ENCODE measurements around the gene FRMD4A.
"Not testable (repeated sequence)": the region's sequence is repeated elsewhere in the genome, so short reads cannot be mapped to it uniquely, and the experiment has no call there.

FRMD4A gene

DNA sequence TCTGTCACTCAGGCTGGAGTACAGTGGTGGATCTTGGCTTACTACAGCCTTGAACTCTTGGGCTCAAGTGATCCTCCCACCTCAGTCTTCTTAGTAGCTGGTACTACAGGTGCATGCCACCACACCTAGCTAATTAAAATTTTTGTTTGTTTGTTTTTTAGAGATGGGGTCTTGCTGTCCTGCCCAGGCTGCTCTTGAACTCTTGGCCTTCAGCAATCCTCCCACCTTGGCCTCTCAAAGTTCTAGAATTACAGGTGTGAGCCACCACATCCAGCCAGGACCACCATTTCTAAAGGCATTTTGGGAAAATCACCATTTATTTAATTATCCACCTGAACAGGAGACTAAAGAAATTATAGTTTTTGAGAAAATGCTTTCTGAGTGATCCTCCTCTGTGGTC is 491.7 kb downstream of the FRMD4A start:
- TF ChIP-seq, protein P1, sequence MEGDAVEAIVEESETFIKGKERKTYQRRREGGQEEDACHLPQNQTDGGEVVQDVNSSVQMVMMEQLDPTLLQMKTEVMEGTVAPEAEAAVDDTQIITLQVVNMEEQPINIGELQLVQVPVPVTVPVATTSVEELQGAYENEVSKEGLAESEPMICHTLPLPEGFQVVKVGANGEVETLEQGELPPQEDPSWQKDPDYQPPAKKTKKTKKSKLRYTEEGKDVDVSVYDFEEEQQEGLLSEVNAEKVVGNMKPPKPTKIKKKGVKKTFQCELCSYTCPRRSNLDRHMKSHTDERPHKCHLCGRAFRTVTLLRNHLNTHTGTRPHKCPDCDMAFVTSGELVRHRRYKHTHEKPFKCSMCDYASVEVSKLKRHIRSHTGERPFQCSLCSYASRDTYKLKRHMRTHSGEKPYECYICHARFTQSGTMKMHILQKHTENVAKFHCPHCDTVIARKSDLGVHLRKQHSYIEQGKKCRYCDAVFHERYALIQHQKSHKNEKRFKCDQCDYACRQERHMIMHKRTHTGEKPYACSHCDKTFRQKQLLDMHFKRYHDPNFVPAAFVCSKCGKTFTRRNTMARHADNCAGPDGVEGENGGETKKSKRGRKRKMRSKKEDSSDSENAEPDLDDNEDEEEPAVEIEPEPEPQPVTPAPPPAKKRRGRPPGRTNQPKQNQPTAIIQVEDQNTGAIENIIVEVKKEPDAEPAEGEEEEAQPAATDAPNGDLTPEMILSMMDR (IDR thresholded peaks at IDR 0.05; ENCODE audit: low read depth, low read length, missing control alignments), result no peak
- Histone ChIP-seq H3K27ac (peak overlapping the region; percentile 93), H3K27me3 (replicated peaks) (no peaks in the 10 kb centered on the region), H3K36me3 (replicated peaks) (no peaks in the 10 kb centered on the region), H3K4me3 (ENCODE audit: low read depth, low read length) (no peak overlapping the region)
- in situ Hi-C loops (cut with HindIII; ENCODE audit: low pct_ligation_motif_present, low sequenced_read_pairs), result no loop called here
- DNase-seq, result no peak

DNA sequence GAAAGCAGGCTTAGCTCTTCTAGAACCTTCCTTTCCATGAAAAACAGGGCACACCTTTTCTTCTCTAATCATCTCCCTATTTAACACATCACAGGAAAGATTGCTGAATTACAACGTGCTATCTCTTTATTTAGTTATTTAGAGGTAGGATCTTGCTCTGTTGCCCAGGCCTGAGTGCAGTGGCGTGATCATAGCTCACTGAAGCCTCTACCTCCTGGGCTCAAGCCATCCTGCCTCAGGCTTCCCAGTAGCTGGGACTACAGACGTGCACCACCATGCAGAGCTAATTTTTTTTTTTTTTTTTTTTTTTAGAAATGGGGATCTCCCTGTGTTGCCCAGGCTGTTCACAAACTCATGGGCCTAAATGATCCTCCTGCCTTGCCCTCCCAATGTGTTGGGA is 492.8 kb downstream of the FRMD4A start:
- Histone ChIP-seq H3K36me3 (replicated peaks) (no peaks in the 10 kb centered on the region), H3K27ac (no peak overlapping the region), H3K27me3 (replicated peaks) (no peaks in the 10 kb centered on the region), H3K4me3 (ENCODE audit: low read depth, low read length) (no peak overlapping the region)
- no peak for DNase-seq
- in situ Hi-C loops (cut with HindIII; ENCODE audit: low pct_ligation_motif_present, low sequenced_read_pairs), result no loop called here
- TF ChIP-seq, protein P1 (IDR thresholded peaks at IDR 0.05; ENCODE audit: low read depth, low read length, missing control alignments), result no peak

DNA sequence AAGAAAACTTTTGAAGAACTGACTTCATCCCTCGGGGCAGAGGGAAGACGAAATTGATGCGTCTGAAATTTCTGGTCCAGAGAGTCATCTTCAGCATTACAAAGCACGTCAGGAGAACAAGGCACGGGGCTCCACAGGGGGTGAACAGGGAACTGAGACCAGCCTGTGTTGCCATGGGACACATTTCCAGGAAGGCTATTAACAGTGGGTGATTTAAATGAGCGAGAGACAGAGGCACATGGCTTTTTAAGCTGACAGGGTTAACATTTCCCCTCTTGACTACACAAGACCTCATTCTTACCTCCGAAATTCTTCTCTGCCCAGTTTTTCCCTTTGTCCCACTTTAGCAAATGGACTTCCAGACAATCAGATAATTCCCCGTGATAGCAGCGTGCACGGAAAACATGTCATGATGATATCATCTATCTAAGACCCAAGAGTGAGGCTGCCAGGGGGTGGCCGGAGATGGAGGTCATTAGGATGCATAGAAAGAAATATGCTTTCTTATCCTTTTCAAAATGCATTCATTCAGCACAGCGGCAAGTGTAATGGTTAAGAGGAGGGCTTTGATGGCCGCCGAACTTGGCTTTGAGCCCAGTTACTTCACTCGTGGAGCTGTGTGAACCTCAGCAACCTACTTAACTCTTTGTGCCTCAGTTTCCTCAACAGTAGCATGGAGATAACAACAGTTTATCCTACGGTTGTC is 496.0 kb downstream of the FRMD4A start:
- TF ChIP-seq, protein P1 (IDR thresholded peaks at IDR 0.05; ENCODE audit: low read depth, low read length, missing control alignments), result no peak
- no peaks in the 10 kb centered on the region for H3K27me3 ChIP-seq (replicated peaks)
- peak overlapping the region; percentile 80 for H3K27ac ChIP-seq
- in situ Hi-C loops (cut with HindIII; ENCODE audit: low pct_ligation_motif_present, low sequenced_read_pairs), result no loop called here
- peak; percentile 83 for DNase-seq
- H3K4me3 ChIP-seq (ENCODE audit: low read depth, low read length), result no peak overlapping the region
- H3K36me3 ChIP-seq (replicated peaks), result peaks cover 2% of the 10 kb centered on the region

DNA sequence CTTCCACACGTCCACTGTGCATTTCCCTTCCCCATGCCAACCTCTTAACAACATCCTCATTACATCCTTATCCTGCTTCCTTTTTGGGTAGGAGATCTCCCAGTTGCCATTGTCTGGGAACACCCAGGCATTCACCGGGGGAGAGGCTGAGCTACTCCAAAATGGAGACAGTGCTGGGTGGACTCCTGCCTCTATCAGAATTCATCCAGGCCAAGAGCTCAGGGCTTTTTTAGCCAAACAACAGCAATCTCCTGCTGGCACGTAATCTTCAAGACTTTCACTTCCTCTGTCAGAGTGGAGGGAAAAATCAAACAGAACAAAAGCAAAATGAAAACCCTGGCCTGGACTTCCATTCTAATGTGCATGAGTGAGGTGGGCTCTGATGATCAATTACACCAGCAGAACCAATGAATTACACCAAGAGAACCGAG is 499.0 kb downstream of the FRMD4A start:
- no peaks in the 10 kb centered on the region for H3K27me3 ChIP-seq (replicated peaks)
- H3K27ac ChIP-seq, result peak overlapping the region; percentile 3
- in situ Hi-C loops (cut with HindIII; ENCODE audit: low pct_ligation_motif_present, low sequenced_read_pairs), result no loop called here
- TF ChIP-seq, protein P1 (IDR thresholded peaks at IDR 0.05; ENCODE audit: low read depth, low read length, missing control alignments), result no peak
- H3K36me3 ChIP-seq (replicated peaks), result peaks cover 2% of the 10 kb centered on the region
- no peak overlapping the region for H3K4me3 ChIP-seq (ENCODE audit: low read depth, low read length)
- DNase-seq, result no peak

DNA sequence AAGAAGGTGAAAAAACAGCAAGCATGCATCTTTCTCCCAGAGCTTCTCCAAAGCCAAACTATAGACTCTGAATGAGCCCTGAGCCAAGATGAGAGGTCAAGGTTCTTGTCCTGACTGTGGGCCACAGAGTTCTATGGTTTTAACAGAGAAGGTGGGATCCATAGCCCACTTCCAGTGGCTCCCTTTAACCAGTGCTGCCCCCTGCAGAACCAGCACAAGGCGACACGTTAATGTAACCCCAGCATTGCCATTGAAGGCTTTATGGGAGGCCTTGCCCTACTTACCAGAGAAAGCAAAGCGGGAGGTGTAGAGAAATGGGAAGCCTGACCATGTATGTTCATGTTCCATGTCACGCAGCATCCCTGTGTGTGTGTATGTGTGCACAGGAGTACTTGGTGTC is 500.3 kb downstream of the FRMD4A start:
- DNase-seq, result no peak
- TF ChIP-seq, protein P1 (IDR thresholded peaks at IDR 0.05; ENCODE audit: low read depth, low read length, missing control alignments), result peak; percentile 40
- H3K36me3 ChIP-seq (replicated peaks), result peaks cover 2% of the 10 kb centered on the region
- in situ Hi-C loops (cut with HindIII; ENCODE audit: low pct_ligation_motif_present, low sequenced_read_pairs), result no loop called here
- H3K4me3 ChIP-seq (ENCODE audit: low read depth, low read length), result no peak overlapping the region
- H3K27ac ChIP-seq, result no peak overlapping the region
- H3K27me3 ChIP-seq (replicated peaks), result no peaks in the 10 kb centered on the region

DNA sequence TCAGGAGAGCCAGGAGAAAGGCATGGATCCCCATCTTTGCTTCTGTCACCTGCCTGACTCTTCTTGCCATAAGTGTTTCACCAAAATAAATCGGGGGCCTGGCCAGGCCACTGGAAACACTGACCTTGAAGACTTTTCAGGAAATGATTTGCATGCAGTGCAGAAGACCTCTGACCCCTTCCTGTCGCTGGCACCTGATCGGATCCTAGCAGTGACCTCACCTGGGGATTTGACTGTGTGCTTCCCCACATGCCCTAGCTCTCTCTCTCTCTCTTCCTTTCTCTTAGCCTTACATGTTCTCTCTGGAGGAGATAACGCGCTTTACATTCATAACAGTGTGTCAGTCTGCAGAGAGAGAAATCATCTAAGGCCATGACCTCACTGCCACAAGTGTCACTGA is 500.9 kb downstream of the FRMD4A start:
- no peaks in the 10 kb centered on the region for H3K27me3 ChIP-seq (replicated peaks)
- no peak overlapping the region for H3K27ac ChIP-seq
- DNase-seq, result no peak
- peaks cover 2% of the 10 kb centered on the region for H3K36me3 ChIP-seq (replicated peaks)
- TF ChIP-seq, protein P1 (IDR thresholded peaks at IDR 0.05; ENCODE audit: low read depth, low read length, missing control alignments), result no peak
- in situ Hi-C loops (cut with HindIII; ENCODE audit: low pct_ligation_motif_present, low sequenced_read_pairs), result no loop called here
- H3K4me3 ChIP-seq (ENCODE audit: low read depth, low read length), result no peak overlapping the region

DNA sequence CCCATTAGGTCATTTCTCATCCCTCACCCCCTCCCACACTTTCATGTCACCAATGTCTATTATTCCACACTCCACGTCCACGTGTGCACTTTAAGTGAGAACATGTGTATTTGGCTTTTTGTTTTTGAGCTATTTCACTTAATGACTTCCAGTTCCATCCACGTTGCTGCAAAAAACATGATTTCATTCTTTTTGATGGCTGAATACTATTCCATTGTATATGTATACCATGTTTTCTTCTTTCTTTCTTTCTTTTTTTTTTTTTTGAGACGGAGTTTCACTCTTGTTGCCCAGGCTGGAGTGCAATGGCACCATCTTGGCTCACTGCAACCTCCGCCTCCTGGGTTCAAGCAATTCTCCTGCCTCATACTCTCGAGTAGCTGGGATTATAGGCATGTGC is 502.4 kb downstream of the FRMD4A start:
- H3K27me3 ChIP-seq (replicated peaks); H3K4me3 ChIP-seq (ENCODE audit: low read depth, low read length); H3K27ac ChIP-seq; in situ Hi-C loops (cut with HindIII; ENCODE audit: low pct_ligation_motif_present, low sequenced_read_pairs); H3K36me3 ChIP-seq (replicated peaks); DNase-seq: not testable (repeated sequence)

All from brain microvascular endothelial cell (primary cell).